Activated naive CD4-positive, alpha-beta T cell treated with anti-CD3 and anti-CD28 coated beads, Interleukin-2, amount 10 ng/mL, durations not matched to agents 7 days and 5 days (primary cell): Measurements from ENCODE around the gene NUTM2B.
"Not testable (repeated sequence)": the region's sequence is repeated elsewhere in the genome, so short reads cannot be mapped to it uniquely, and the experiment has no call there.

Experiments
- CTCF ChIA-PET: fragments of 350-600 bp; sonication (Branson Sonifier 250); formaldehyde crosslinking; loops from one replicate; lab custom pipeline; 2021; ENCODE audit warnings: antibody characterized with exemption; lab: Charles Lee
- DNase-seq: peaks from one replicate; pipeline ENCODE4 v3.0.0-alpha.2; 2020
- H3K27ac Mint-ChIP-seq: one replicate; pipeline ENCODE4 v1.8.0; 2021; ENCODE audit warnings: mild to moderate bottlenecking, moderate library complexity, mixed read lengths
- H3K27me3 Mint-ChIP-seq: one replicate; pipeline ENCODE4 v1.8.0; 2021; ENCODE audit warnings: mild to moderate bottlenecking, mixed read lengths
- H3K36me3 Mint-ChIP-seq: one replicate; pipeline ENCODE4 v1.8.0; 2021; ENCODE audit warnings: mixed read lengths
- H3K4me1 Mint-ChIP-seq: one replicate; pipeline ENCODE4 v1.8.0; 2021; ENCODE audit warnings: mixed read lengths
- H3K4me3 Mint-ChIP-seq: one replicate; pipeline ENCODE4 v1.8.0; 2021; ENCODE audit warnings: mild to moderate bottlenecking, moderate library complexity, mixed read lengths
- H3K9me3 Mint-ChIP-seq: one replicate; pipeline ENCODE4 v1.8.0; 2021; ENCODE audit warnings: mixed read lengths

The NUTM2B gene, protein sequence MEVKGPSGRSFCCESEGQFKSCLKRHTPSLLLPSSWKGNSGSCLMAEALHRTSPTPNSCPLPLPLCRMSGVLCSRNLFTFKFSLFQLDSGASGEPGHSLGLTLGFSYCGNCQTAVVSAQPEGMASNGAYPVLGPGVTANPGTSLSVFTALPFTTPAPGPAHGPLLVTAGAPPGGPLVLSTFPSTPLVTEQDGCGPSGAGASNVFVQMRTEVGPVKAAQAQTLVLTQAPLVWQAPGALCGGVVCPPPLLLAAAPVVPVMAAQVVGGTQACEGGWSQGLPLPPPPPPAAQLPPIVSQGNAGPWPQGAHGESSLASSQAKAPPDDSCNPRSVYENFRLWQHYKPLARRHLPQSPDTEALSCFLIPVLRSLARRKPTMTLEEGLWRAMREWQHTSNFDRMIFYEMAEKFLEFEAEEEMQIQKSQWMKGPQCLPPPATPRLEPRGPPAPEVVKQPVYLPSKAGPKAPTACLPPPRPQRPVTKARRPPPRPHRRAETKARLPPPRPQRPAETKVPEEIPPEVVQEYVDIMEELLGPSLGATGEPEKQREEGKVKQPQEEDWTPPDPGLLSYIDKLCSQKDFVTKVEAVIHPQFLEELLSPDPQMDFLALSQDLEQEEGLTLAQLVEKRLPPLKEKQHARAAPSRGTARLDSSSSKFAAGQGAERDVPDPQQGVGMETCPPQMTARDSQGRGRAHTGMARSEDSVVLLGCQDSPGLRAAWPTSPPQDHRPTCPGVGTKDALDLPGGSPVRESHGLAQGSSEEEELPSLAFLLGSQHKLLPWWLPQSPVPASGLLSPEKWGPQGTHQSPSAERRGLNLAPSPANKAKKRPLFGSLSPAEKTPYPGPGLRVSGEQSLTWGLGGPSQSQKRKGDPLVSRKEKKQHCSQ

DNA sequence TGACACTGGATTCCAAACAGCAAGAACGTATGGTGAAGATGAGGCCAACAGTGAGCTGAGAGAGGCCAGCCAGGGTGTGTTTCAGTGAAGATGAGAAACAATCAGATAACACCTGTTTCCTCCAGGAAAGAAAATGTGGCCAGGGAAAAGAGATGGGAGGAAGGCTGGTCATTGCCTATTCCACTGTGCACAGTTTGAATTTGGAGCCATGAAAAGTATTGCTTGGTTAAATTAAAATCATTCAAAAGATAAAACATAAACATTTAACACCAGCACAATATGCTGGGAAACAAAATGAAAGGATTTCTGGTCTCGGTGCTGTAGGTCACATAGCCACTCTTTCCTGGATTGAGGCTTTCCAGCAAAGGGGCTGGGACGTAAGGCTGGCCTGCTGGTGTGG is at the start of gene NUTM2B:
TSS of gene NUTM2B (plus strand) at position 301 of the 400 bp plus-strand sequence. CDS start 383 bp downstream, outside the sequence.
- CTCF ChIA-PET, H3K27me3 Mint-ChIP-seq, H3K27ac Mint-ChIP-seq, H3K4me3 Mint-ChIP-seq, H3K9me3 Mint-ChIP-seq, H3K4me1 Mint-ChIP-seq, DNase-seq, H3K36me3 Mint-ChIP-seq: not testable (repeated sequence)

DNA sequence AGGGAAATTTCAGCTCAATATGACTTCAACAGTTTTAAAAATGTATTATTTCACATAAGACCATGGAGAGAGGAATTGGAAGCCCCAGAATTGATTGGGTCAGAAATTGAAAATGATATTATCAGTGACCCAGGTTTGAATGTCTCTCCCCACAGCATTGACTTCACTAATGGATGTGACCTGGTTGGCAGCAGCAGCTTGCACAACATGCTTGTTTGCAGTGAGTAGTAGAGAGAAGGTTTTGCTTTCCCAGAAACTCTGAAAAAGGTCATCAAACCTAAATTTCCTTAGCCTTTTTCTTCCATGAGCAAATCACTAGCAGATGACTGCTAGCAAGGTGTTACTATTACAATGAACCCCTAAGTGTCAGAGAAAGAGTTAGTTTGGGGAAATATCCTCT is 39.7 kb upstream of the NUTM2B start:
- H3K4me1 Mint-ChIP-seq, H3K27ac Mint-ChIP-seq, CTCF ChIA-PET, H3K9me3 Mint-ChIP-seq, DNase-seq, H3K4me3 Mint-ChIP-seq, H3K27me3 Mint-ChIP-seq, H3K36me3 Mint-ChIP-seq: not testable (repeated sequence)

DNA sequence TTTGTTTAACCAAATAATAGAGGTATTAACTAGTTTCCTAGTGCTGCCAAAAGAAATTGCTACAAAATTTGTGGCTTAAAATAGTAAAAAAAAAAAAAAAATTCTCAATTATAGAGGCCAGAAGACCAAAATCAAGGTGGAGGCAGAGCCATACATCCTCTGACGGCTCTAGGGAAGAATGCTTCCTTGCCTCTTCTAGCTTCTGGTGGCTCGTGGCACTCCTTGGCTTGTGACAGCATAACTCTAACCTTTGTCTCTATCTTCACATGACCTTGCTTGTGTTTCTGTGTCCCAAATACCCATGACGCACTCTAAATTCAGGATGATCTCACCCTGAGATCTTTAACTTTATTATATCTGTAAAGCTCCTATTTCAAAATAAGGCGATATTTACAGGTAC is 38.3 kb upstream of the NUTM2B start:
- CTCF ChIA-PET, DNase-seq, H3K4me1 Mint-ChIP-seq, H3K27ac Mint-ChIP-seq, H3K36me3 Mint-ChIP-seq, H3K4me3 Mint-ChIP-seq, H3K27me3 Mint-ChIP-seq, H3K9me3 Mint-ChIP-seq: not testable (repeated sequence)

DNA sequence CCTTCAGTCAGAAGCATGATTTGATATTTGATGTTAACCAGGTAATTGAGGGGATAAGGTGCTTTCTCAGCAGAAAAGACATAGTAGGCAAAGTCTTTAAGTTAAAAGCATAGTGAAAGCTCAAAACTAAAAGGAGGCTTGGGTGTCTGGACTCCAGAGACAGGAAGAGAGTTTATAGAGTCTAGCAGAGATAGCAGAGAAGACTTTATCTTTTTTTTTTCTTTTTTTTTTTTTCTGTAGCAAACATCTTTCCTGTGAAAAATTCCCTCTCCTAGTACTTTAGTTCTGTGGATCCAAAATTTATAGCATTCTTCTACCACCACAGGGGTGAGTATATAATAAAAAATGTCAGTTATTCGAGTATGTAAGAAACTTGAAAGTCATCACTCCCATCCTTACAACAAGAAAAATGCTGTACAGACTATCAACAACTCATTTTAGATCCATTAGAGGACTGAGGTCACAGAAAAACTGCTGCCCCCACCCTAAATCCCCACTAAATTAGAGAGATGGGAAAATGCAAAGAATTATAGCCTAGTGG is 33.7 kb upstream of the NUTM2B start:
- H3K4me1 Mint-ChIP-seq, H3K9me3 Mint-ChIP-seq, CTCF ChIA-PET, H3K27me3 Mint-ChIP-seq, DNase-seq, H3K36me3 Mint-ChIP-seq, H3K27ac Mint-ChIP-seq, H3K4me3 Mint-ChIP-seq: not testable (repeated sequence)

DNA sequence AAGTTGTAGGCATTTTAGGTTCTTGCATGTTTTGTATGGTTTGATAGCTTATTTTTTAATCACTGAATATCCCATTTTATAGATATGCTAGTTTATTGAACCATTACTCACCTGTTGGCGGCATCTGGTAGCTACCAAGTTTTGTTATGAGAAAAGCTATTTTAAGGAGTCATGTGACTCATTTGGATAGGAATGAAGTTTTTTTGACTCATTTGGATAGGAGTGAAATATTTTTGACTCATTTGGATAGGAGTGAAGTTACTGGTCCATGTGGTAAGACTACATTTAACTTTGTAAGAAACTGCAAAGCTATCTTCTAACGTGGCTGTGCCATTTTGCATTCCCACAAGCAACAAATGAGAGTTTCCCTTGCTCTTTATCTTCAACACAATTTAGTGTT is 28.1 kb upstream of the NUTM2B start:
- H3K27me3 Mint-ChIP-seq, H3K9me3 Mint-ChIP-seq, H3K4me1 Mint-ChIP-seq, H3K36me3 Mint-ChIP-seq, H3K27ac Mint-ChIP-seq, CTCF ChIA-PET, H3K4me3 Mint-ChIP-seq, DNase-seq: not testable (repeated sequence)

DNA sequence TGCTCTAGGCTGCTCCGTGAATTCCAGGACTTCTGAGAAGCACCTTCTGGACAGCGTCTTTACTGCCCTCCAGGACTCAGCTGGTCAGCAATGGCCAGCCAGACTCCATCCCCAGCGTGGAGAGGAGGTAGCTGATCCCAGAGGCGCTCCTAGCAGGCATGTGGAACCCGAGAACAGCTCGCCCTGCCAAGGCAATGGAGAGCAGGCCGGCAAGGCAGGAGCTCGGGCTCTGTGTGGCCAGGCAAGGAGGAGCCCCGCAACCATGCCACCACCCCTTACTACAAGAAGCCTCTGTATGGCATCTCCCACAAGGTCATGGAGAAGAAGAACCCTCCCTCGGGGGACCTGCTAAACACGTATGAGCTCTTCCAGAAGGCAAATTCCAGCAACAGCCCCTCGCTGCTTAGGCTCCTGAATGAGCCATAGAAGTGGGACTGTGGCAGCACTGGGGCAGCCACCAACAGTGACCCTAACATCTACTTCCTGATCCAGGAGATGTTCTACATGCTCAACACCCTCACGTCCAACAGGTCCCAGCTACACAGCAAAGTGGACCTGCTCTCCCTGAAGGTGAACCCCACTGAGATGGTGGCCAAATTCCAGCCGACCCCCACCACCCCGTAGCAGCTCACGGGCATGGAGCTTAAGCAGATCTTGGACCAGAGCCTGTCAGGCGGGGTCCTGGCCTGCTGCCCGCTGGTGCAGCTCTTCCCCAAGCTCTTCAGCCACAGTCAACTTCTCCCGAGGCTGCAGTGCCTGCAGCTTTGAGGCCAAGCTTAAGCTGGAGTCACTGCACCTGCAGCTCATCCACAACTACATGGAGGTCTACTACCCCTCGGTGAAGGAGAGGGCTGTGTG is 19.8 kb upstream of the NUTM2B start:
- DNase-seq, H3K9me3 Mint-ChIP-seq, H3K4me3 Mint-ChIP-seq, H3K27ac Mint-ChIP-seq, H3K27me3 Mint-ChIP-seq, CTCF ChIA-PET, H3K4me1 Mint-ChIP-seq, H3K36me3 Mint-ChIP-seq: not testable (repeated sequence)

DNA sequence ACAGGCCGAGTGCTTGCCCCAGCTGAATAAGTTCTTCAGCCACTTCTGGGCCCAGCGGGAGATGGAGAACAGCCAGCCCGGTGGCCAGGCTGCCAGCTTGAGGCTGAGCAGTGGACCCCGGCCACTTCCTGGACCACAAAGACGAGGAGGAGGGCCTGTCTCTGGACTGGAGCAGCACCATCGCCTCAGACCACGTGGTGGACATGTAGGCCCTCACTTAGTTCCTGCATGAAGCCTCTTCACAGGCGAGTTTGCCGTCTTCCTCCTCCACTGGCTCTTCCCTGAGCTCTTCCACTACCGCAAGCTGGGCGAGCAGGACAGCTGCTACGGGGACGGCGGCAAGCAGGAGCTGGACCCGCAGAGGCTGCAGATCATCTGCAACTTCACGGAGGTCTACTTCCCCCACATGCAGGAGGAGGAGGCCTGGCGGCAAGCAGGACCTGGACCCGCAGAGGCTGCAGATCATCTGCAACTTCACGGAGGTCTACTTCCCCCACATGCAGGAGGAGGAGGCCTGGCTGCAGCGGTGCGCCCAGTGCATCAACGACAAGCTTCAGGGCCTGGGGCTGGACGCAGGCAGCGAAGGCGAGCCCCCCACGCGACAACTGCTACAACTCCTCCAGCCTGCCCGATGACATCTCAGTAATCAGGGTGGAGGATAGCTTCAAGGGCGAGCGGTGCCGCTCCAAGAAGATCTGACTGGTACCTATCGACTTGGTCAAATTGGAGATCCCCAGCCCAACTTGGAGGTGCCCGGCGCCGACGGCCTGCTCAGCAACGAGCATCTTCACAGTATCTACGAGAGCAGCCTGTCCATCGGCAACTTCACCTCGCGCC is 18.9 kb upstream of the NUTM2B start:
- H3K36me3 Mint-ChIP-seq, H3K27ac Mint-ChIP-seq, H3K4me3 Mint-ChIP-seq, H3K27me3 Mint-ChIP-seq, H3K4me1 Mint-ChIP-seq, H3K9me3 Mint-ChIP-seq, CTCF ChIA-PET, DNase-seq: not testable (repeated sequence)

DNA sequence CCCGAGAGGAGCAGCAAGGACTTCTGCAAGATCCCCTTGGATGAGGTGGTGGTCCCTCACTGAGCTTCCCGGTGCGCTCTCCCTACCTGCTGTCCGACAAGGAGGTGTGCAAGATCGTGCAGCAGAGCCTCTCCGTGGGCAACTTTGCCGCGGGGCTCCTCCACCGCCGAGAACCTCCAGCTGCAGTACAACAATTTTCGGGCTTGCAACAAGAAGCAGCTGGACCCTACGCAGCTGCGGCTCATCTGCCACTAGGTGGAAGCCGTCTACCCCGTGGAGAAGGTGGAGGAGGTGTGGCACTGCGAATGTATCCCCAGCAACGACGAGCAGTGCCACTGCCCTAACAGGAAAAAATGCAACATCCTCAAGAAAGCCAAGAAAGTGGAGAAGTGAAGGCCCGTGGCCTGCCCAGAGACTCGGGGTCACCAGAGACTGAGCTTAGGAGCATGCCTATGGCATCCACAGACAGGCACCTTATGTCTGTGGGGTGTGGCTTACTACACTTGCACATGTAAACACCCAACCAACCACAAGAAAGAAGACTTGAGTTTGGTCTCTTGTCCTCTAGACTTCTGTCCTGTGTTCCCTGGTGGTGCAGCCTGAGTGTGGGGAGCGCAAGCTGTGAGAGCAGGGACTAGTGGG is 17.9 kb upstream of the NUTM2B start:
- H3K27ac Mint-ChIP-seq, H3K4me3 Mint-ChIP-seq, H3K4me1 Mint-ChIP-seq, CTCF ChIA-PET, H3K9me3 Mint-ChIP-seq, H3K36me3 Mint-ChIP-seq, H3K27me3 Mint-ChIP-seq: not testable (repeated sequence)
- peak; percentile 55 for DNase-seq

DNA sequence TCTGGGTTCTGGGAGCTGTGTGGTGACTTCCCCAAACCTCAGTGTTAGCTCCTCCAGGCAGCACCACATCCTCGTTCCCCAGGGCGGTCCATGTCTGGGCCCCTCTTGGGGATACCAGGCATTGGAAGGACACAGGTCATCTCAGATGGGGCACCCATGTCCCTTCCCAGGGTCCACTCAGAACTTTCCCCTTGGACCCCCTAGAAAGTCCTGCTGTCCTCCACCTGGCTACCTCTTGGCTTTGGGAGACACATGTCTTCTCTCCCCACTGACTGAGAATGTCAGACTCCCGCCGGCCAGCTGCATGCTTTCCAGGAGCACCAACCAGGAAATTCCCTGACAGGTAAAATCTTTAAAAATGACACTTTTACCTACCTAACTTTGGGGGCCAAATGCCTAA is 16.4 kb upstream of the NUTM2B start:
- H3K36me3 Mint-ChIP-seq, CTCF ChIA-PET, H3K4me1 Mint-ChIP-seq: not testable (repeated sequence)

DNA sequence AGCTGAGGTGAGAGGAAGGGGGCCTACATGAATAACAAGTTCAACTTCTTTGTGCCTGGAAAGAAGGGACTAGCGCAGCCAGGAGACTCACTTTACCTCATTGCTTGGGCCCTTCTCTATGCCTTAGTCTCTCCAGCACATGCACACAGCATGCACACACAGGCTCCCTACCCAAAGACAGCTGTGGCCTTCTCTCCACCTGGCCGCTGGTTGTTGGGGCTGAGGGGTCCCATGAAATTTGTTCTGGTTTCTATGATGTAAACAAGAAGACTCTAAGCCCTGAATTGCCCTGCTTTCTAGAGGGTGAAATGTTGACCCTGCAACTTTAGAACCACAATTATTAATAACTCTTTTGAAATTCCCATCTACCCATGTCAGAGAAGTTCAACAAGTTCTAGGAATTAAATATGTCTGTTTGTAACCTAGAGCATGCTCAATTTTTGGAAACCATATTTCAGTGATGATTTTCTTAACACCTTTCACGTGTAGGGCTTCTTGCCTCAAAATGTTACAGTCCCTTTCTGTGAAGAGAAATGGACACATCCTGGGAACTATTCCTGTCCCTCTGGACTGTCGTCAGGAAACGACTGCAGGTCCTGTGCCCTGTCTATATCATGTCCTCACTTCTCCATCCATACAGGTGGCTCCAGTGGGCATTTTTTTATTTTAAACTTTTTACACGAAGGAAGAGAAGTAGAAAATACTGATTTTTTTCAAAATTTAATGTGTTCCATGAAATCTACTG is 15.4 kb upstream of the NUTM2B start:
- H3K4me1 Mint-ChIP-seq, H3K4me3 Mint-ChIP-seq, CTCF ChIA-PET, H3K27me3 Mint-ChIP-seq, H3K27ac Mint-ChIP-seq, H3K36me3 Mint-ChIP-seq, DNase-seq, H3K9me3 Mint-ChIP-seq: not testable (repeated sequence)

More for the DNA sequence above, 16.4 kb upstream of the NUTM2B start:
- not testable (repeated sequence) for H3K27ac Mint-ChIP-seq, DNase-seq, H3K27me3 Mint-ChIP-seq, H3K9me3 Mint-ChIP-seq, H3K4me3 Mint-ChIP-seq

DNA sequence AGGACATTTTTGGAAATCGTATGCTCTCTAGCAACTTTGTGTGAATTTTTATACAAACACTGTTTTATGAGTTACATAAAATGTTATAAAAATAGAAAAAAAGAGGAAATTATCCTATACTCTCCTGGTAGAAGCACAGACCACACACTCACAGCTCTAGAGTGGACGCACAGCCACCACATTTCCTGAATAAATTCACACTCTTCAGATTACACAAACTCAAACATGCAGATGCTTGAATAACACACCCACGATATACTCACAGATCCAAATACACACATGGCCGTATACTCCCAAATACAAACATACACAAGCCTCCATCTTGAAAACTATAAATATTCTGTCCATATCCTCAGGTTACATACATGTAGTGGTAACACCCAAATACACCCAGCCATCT is 14.2 kb upstream of the NUTM2B start:
- DNase-seq, H3K4me3 Mint-ChIP-seq, H3K9me3 Mint-ChIP-seq, H3K4me1 Mint-ChIP-seq, H3K27me3 Mint-ChIP-seq, H3K27ac Mint-ChIP-seq, H3K36me3 Mint-ChIP-seq, CTCF ChIA-PET: not testable (repeated sequence)

DNA sequence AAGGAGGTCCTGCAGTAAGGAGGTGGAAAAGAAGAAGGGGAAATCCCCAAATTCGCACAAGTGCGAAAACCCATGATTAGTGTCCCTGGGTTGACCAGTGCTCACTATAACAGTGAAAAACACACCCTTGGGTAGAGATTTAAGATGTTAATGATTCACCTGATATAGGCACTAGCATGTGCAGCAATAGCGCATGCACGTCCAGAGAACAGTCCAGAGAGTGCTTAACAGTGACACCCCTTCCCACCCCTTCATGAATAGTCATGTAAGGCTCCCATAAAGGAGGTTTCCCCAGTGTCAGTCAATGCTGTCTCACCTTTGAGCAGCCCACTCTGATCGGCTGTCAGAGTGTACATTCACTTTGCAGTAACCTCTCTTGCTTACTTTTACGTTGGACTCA is 6.4 kb upstream of the NUTM2B start:
- H3K4me3 Mint-ChIP-seq, DNase-seq, H3K9me3 Mint-ChIP-seq, H3K4me1 Mint-ChIP-seq, H3K27ac Mint-ChIP-seq, CTCF ChIA-PET, H3K36me3 Mint-ChIP-seq, H3K27me3 Mint-ChIP-seq: not testable (repeated sequence)

DNA sequence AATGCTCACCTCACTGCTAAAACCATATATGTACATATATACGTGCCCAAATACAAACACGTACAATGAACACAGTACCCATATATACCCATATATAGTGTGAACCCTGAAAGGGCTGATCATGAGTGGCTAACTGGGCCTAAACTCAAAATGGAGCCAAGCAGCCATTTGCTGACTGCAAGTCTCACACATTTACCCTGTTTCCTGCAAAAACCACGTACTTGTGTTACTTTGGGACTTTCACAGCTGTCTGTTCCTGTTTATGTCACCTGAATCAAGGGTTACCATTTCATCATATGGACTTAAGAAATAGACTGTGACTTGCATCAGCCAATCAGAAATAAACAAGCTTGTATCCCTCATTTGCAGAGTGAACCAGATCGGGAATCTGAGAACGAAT is 5.9 kb upstream of the NUTM2B start:
- H3K36me3 Mint-ChIP-seq, DNase-seq, H3K4me3 Mint-ChIP-seq, CTCF ChIA-PET, H3K4me1 Mint-ChIP-seq, H3K27ac Mint-ChIP-seq, H3K27me3 Mint-ChIP-seq, H3K9me3 Mint-ChIP-seq: not testable (repeated sequence)
